Measurements from ENCODE around the gene ERI3. TPM values are rescaled to one million over a fixed set of nuclear protein-coding genes. Genes with fewer than 3 reads are reported as not detected.

ERI3 gene
- total RNA-seq, 1 donor from 2014 or later, result 37.9 TPM

- Mint-ChIP-seq H3K36me3 (ENCODE audit: low read depth) (peaks cover 45% of the 10 kb centered on the region), H3K9me3 (no peaks in the 10 kb centered on the region), H3K4me3 (no peak overlapping the region), H3K27me3 (no peaks in the 10 kb centered on the region), H3K27ac (no peak overlapping the region), H3K4me1 (no peaks in the 10 kb centered on the region)
- POLR2A ChIA-PET, result no interaction called here
- DNase-seq (no peak), ATAC-seq (ENCODE audit: low read depth) (no peak)
- intact Hi-C loops (cut with micrococcal nuclease), result no loop called here
- CTCF ChIA-PET, result no interaction called here
- no peak for TF ChIP-seq CTCF (IDR thresholded peaks at IDR 0.05)
Measured at GRCh38 chr1:44326024-44326701, 28.9 kb downstream of the ERI3 start.

- CTCF ChIA-PET, result no interaction called here
- H3K27ac Mint-ChIP-seq, result no peak overlapping the region
Measured at GRCh38 chr1:44323947-44324346, 31.1 kb downstream of the ERI3 start.

GRCh38 chr1:44322367-44322766, 32.7 kb downstream of the ERI3 start:
- H3K36me3 Mint-ChIP-seq (ENCODE audit: low read depth), result peaks cover 56% of the 10 kb centered on the region

More at GRCh38 chr1:44323947-44324346, 31.1 kb downstream of the ERI3 start:
- POLR2A ChIA-PET, result no interaction called here
- ATAC-seq (ENCODE audit: low read depth) (no peak), DNase-seq (no peak)
- no peak overlapping the region for H3K4me3 Mint-ChIP-seq
- H3K9me3 Mint-ChIP-seq, result no peaks in the 10 kb centered on the region
- no peak for TF ChIP-seq CTCF (IDR thresholded peaks at IDR 0.05)
- H3K27me3 Mint-ChIP-seq, result no peaks in the 10 kb centered on the region
- peaks cover 3% of the 10 kb centered on the region for H3K4me1 Mint-ChIP-seq
- H3K36me3 Mint-ChIP-seq (ENCODE audit: low read depth), result peaks cover 44% of the 10 kb centered on the region
- intact Hi-C loops (cut with micrococcal nuclease), result no loop called here

GRCh38 chr1:44321466-44321865, 33.6 kb downstream of the ERI3 start:
- Mint-ChIP-seq H3K36me3 (ENCODE audit: low read depth) (peaks cover 63% of the 10 kb centered on the region), H3K27me3 (no peaks in the 10 kb centered on the region), H3K9me3 (no peaks in the 10 kb centered on the region), H3K4me3 (no peak overlapping the region), H3K27ac (no peak overlapping the region), H3K4me1 (peaks cover 12% of the 10 kb centered on the region)
- no peak for ATAC-seq (ENCODE audit: low read depth)
- intact Hi-C loops (cut with micrococcal nuclease), result no loop called here
- no peak for TF ChIP-seq CTCF (IDR thresholded peaks at IDR 0.05)
- DNase-seq, result no peak
- POLR2A ChIA-PET, result no interaction called here
- CTCF ChIA-PET, result no interaction called here

More at GRCh38 chr1:44322367-44322766, 32.7 kb downstream of the ERI3 start:
- Mint-ChIP-seq H3K9me3 (no peaks in the 10 kb centered on the region), H3K27me3 (no peaks in the 10 kb centered on the region), H3K27ac (no peak overlapping the region), H3K4me1 (peaks cover 12% of the 10 kb centered on the region), H3K4me3 (no peak overlapping the region)
- ATAC-seq (ENCODE audit: low read depth) (no peak), DNase-seq (no peak)
- CTCF ChIA-PET, result no interaction called here
- intact Hi-C loops (cut with micrococcal nuclease), result no loop called here
- POLR2A ChIA-PET, result no interaction called here
- no peak for TF ChIP-seq CTCF (IDR thresholded peaks at IDR 0.05)

GRCh38 chr1:44318097-44319088, 36.7 kb downstream of the ERI3 start:
- Mint-ChIP-seq H3K27me3 (no peaks in the 10 kb centered on the region), H3K4me1 (peaks cover 12% of the 10 kb centered on the region), H3K36me3 (ENCODE audit: low read depth) (peaks cover 65% of the 10 kb centered on the region), H3K4me3 (no peak overlapping the region), H3K9me3 (no peaks in the 10 kb centered on the region), H3K27ac (no peak overlapping the region)
- TF ChIP-seq CTCF (IDR thresholded peaks at IDR 0.05), result peak; percentile 63
- ChIA-PET CTCF (interaction anchor here (0.8 to 1.0 kb wide), 3 partner anchors 11 to 335 kb away, joined by 3 to 5 read pairs (median 4); no protein-coding TSS in a partner anchor), POLR2A (no interaction called here)
- intact Hi-C loops (cut with micrococcal nuclease), result loop anchor here (1.0 kb wide), 1 partner anchor 101 kb away; no protein-coding TSS in a partner anchor
- ATAC-seq (ENCODE audit: low read depth), result no peak
- DNase-seq, result peak; percentile 31
